DOHH2 (cell line): ENCODE measurements around the gene PTGIR.

Experiments
- H3F3A ChIP-seq: fragments of 200-600 bp; sonication (generic), shearing (Covaris generic); 2 replicates; pipeline ENCODE4 v1.6.0; 2016; ENCODE audit warnings: antibody characterized with exemption, mild to moderate bottlenecking; ENCODE audit not compliant: control insufficient read depth, insufficient read depth
- H3K27ac ChIP-seq: fragments of 200-600 bp; sonication (generic); 2 replicates; pipeline ENCODE4 v1.5.1; 2014; ENCODE audit warnings: low read depth, mild to moderate bottlenecking, low read length, moderate library complexity
- H3K27me3 ChIP-seq: fragments of 200-600 bp; sonication (generic); 2 replicates; pipeline ENCODE4 v1.6.1; 2014; ENCODE audit warnings: mild to moderate bottlenecking, low read length, mixed read lengths; ENCODE audit not compliant: control insufficient read depth
- H3K36me3 ChIP-seq: fragments of 200-600 bp; sonication (generic); 2 replicates; pipeline ENCODE4 v1.6.1; 2014; ENCODE audit warnings: mild to moderate bottlenecking, low read length, moderate library complexity, mixed read lengths; ENCODE audit not compliant: control insufficient read depth
- H3K4me1 ChIP-seq: fragments of 200-600 bp; sonication (generic); 2 replicates; pipeline ENCODE4 v1.6.1; 2014; ENCODE audit warnings: mild to moderate bottlenecking, low read length, mixed read lengths; ENCODE audit not compliant: control insufficient read depth
- H3K4me2 ChIP-seq: fragments of 200-600 bp; sonication (generic); 2 replicates; pipeline ENCODE4 v1.6.0; 2014; ENCODE audit warnings: mild to moderate bottlenecking, low read length, moderate library complexity
- H3K4me3 ChIP-seq: fragments of 200-600 bp; sonication (generic); 2 replicates; pipeline ENCODE4 v1.5.1; 2014; ENCODE audit warnings: mild to moderate bottlenecking, low read length, mixed read lengths
- H3K79me2 ChIP-seq: fragments of 200-600 bp; sonication (generic); 2 replicates; pipeline ENCODE4 v1.6.1; 2014; ENCODE audit warnings: mild to moderate bottlenecking, low read length, mixed read lengths; ENCODE audit not compliant: control insufficient read depth
- H3K9me2 ChIP-seq: fragments of 200-600 bp; sonication (generic); replicated peaks from 2 replicates; pipeline ENCODE4 v1.6.1; 2014; ENCODE audit warnings: mild to moderate bottlenecking, low read length, mixed read lengths; ENCODE audit not compliant: control insufficient read depth
- H3K9me3 ChIP-seq: fragments of 200-600 bp; sonication (generic); 2 replicates; pipeline ENCODE4 v1.6.1; 2014; ENCODE audit warnings: antibody characterized with exemption, low read length, mixed read lengths; ENCODE audit not compliant: control insufficient read depth, insufficient read depth
- H4K20me1 ChIP-seq: fragments of 200-600 bp; sonication (generic); 2 replicates; pipeline ENCODE4 v1.6.0; 2014; ENCODE audit warnings: low read depth, mild to moderate bottlenecking, antibody characterized with exemption, low read length, moderate library complexity; ENCODE audit not compliant: control insufficient read depth, insufficient read depth
- CTCF ChIP-seq: fragments of 200-600 bp; sonication (generic); IDR thresholded peaks from one replicate; pipeline ENCODE4 v1.5.1; 2014; ENCODE audit warnings: antibody characterized with exemption, mild to moderate bottlenecking, low read depth, low read length; ENCODE audit not compliant: poor library complexity, severe bottlenecking
- EZH2phosphoT487 ChIP-seq: fragments of 200-600 bp; sonication (generic); IDR thresholded peaks from 2 replicates; pipeline ENCODE4 v1.6.1; 2017; ENCODE audit warnings: borderline replicate concordance, mild to moderate bottlenecking, antibody characterized with exemption, low read length, moderate library complexity, mixed read lengths

PTGIR gene

GRCh38 chr19:46587861-46588260 is 37.0 kb downstream of the PTGIR start:
- Histone ChIP-seq H3K4me2 (no peak overlapping the region), H3K27ac (no peak overlapping the region), H3F3A (peaks cover 4% of the 10 kb centered on the region; the same call in 1 of the 2 replicates), H3K4me3 (no peak overlapping the region), H3K79me2 (no peaks in the 10 kb centered on the region), H3K4me1 (no peaks in the 10 kb centered on the region), H3K36me3 (no peaks in the 10 kb centered on the region), H3K27me3 (peaks cover 8% of the 10 kb centered on the region; the same call in 1 of the 2 replicates), H4K20me1 (no peaks in the 10 kb centered on the region), H3K9me3 (no peaks in the 10 kb centered on the region), H3K9me2 (no peaks in the 10 kb centered on the region)
- TF ChIP-seq EZH2phosphoT487, result no peak
- TF ChIP-seq CTCF, result no peak

- Histone ChIP-seq H3K27me3 (peaks cover 5% of the 10 kb centered on the region; the same call in 1 of the 2 replicates), H3K79me2 (no peaks in the 10 kb centered on the region), H3K9me3 (no peaks in the 10 kb centered on the region), H3K27ac (no peak overlapping the region), H3K36me3 (no peaks in the 10 kb centered on the region), H3K4me3 (no peak overlapping the region), H3K4me2 (no peak overlapping the region), H3K9me2 (no peaks in the 10 kb centered on the region), H3F3A (peaks cover 4% of the 10 kb centered on the region; the same call in 1 of the 2 replicates), H4K20me1 (no peaks in the 10 kb centered on the region), H3K4me1 (no peaks in the 10 kb centered on the region)
- TF ChIP-seq CTCF (no peak), EZH2phosphoT487 (no peak)
These were observed 38.6 kb downstream of the PTGIR start for GRCh38 chr19:46586294-46586693.

GRCh38 chr19:46585539-46585938 is 39.4 kb downstream of the PTGIR start:
- Histone ChIP-seq H3K79me2 (no peaks in the 10 kb centered on the region), H3F3A (peaks cover 4% of the 10 kb centered on the region; the same call in 1 of the 2 replicates), H3K4me3 (no peak overlapping the region), H3K4me2 (no peak overlapping the region), H3K9me3 (no peaks in the 10 kb centered on the region), H4K20me1 (no peaks in the 10 kb centered on the region), H3K9me2 (no peaks in the 10 kb centered on the region), H3K4me1 (no peaks in the 10 kb centered on the region), H3K36me3 (no peaks in the 10 kb centered on the region), H3K27ac (no peak overlapping the region), H3K27me3 (peaks cover 8% of the 10 kb centered on the region; the same call in 1 of the 2 replicates)
- TF ChIP-seq EZH2phosphoT487 (no peak), CTCF (no peak)

GRCh38 chr19:46580247-46580646 is 44.6 kb downstream of the PTGIR start:
- H4K20me1 ChIP-seq, result no peaks in the 10 kb centered on the region
- H3F3A ChIP-seq, result peaks cover 3% of the 10 kb centered on the region; the same call in 1 of the 2 replicates
- H3K27ac ChIP-seq, result no peak overlapping the region
- H3K27me3 ChIP-seq, result peaks cover 4% of the 10 kb centered on the region; the same call in 1 of the 2 replicates
- no peak overlapping the region for H3K4me2 ChIP-seq
- no peak overlapping the region for H3K4me3 ChIP-seq
- H3K9me3 ChIP-seq, result peaks cover 4% of the 10 kb centered on the region; the same call in 1 of the 2 replicates
- H3K9me2 ChIP-seq, result no peaks in the 10 kb centered on the region
- TF ChIP-seq CTCF, result no peak
- no peak for TF ChIP-seq EZH2phosphoT487
- H3K79me2 ChIP-seq, result no peaks in the 10 kb centered on the region
- H3K36me3 ChIP-seq, result no peaks in the 10 kb centered on the region
- H3K4me1 ChIP-seq, result peaks cover 19% of the 10 kb centered on the region
